DMS 273 (cell line): ENCODE measurements around the gene TNFRSF8.
"Not testable (repeated sequence)": the region's sequence is repeated elsewhere in the genome, so short reads cannot be mapped to it uniquely, and the experiment has no call there.

Source experiments
- DNase-seq: peaks from one replicate; lab custom pipeline; 2025; ENCODE audit not compliant: unreplicated experiment; lab: John Stamatoyannopoulos, UW

TNFRSF8 gene

DNA sequence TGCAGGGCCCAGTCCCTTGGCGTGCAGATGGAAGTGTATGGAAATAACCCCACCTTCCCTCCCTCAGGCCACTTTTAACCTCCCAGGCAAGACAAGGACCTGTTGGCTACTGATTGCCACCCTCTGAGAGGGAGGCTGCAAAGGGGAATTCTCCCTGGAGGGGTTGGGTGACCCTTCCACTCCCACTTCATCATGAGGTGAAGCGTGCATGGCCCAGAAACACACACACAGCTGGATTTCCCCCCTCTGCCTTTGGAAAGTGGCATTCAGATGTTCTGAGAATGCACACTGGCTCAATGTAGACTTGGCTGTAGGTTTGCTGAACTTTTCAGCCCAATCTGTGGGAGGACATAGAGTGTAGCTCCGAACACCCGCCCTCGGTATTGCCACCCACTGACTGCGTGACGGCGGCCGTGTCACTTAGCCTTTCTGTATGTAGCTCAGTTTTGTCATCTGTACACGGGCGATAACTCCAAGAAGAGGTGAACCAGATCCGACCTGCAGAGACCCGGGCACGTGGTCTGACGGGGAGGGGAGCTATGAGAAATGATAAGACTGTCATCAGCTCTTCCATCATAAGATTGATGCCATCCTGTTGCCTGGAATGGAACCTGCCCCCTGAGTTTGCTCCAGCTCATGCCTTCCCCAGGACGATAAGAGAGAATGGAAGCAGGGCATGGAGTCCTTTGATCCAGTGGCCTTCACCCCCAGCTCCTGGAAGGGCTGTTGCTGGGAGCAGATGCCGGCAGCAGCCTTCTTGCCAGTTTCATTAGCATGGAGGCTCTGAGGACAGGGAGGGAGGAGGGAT lies 24.5 kb upstream of the TNFRSF8 start:
- peak; percentile 27 for DNase-seq

DNA sequence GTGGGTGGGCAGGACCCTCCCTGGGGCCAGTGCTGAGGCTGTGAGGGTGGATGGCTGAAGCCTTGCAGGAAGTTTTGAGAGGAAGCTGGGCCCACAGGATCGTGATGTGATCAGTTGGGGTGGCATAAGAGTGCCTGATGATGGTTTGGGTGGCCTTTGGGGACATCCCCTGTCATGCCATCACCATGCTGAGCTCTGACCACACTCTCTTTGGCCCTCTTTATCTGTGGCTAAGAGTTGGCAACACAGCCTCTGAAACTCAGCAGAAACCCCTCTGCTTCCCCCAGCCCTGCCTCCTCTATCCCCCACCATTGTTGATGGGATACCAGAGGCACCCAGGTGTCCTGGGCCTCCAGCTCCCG lies 24.0 kb upstream of the TNFRSF8 start:
- no peak for DNase-seq

DNA sequence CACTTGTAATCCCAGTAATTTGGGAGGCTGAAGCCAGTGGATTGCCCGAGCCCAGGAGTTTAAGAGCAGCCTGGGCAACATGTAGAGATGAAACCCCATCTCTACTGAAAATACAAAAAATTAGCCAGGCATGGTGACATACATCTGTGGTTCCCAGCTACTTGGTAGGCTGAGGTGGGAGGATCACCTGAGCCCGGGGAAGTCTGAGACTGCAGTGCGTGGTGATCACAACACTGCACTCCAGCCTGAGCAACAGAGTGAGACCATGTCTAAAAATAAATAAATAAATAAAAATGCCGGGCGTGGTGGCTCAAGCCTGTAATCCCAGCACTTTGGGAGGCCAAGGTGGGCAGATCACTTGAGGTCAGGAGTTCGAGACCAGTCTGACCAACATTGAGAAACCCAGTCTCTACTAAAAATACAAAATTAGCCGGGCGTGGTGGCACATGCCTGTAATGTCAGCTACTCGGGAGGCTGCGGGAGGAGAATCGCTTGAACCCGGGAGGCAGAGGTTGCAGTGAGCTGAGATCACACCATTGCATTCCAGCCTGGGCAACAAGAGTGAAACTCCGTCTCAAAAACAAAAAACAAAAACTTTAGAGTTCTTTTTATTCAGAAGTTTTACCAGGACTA lies 23.2 kb upstream of the TNFRSF8 start:
- DNase-seq: not testable (repeated sequence)

DNA sequence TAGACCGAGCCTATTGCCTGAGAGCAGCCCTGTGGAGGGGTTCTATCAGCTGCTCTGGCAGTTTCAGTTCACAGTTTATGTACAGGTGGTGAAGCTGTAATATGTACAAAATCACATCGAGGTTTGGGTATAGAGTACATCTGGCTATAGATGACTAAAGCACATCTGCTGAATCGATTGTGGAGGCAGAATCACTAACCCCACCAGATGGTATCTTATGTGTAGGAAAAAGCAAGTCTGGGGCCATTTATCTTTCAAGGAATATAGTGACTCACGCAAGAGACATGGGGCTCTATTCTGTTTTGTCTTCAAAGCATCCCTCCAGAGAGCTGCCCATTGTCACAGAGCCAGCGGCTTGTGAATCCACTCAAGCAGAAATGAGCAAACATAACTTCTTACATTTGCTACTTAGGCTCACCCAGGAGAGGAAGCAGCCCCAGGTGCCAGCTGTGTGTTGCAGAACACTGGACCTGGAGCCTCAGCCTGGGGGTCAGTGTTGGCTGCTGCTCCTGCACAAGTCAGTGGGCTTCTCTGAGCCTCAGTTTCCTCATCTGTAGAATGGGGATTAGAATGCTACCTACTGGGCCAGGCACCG lies 22.5 kb upstream of the TNFRSF8 start:
- peak; percentile 89 for DNase-seq

DNA sequence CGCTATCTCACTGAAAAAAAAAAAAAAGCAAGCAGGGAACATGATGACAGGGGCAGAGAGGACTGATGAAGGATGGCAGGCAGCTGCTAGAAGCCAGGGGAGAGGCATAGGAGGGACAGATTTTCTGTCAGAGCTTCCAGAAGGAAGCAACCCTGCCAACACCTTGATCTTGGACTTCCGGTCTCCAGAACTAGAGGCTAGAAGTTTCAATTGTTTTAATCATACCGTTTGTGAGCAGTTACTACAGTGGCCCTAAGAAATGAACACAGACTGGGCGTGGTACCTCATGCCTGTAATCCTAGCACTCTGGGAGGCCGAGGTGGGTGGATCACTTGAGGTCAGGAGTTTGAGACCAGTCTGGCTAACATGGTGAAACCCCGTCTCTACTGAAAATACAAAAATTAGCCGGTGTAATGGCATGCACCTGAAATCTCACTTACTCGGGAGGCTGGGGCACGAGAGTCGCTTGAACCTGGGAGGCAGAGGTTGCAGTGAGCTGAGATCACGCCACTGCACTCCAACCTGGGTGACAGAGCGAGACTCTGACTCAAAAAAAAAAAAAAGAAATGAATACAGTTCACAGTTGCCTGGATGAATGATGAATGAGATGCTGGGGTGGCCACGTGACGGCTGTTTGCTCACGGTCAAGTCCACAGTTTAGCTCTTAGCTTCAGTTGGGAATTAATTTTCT lies 18.8 kb upstream of the TNFRSF8 start:
- not testable (repeated sequence) for DNase-seq

DNA sequence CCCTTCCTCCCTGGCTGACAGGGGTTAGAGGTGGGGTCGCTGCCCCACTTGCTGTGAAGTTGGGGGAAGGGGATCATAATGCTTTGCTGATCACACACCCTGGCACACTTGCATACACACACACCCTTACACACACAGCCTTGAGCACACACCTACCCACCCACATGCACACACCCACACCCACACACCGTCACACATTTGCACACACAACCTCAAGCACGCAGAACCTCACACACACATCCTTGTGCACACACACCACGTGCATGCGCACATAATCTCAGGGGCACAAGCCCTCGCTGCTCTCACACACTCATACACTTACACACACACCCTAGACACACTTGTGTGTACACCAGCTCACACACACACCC lies 16.4 kb upstream of the TNFRSF8 start:
- no peak for DNase-seq

DNA sequence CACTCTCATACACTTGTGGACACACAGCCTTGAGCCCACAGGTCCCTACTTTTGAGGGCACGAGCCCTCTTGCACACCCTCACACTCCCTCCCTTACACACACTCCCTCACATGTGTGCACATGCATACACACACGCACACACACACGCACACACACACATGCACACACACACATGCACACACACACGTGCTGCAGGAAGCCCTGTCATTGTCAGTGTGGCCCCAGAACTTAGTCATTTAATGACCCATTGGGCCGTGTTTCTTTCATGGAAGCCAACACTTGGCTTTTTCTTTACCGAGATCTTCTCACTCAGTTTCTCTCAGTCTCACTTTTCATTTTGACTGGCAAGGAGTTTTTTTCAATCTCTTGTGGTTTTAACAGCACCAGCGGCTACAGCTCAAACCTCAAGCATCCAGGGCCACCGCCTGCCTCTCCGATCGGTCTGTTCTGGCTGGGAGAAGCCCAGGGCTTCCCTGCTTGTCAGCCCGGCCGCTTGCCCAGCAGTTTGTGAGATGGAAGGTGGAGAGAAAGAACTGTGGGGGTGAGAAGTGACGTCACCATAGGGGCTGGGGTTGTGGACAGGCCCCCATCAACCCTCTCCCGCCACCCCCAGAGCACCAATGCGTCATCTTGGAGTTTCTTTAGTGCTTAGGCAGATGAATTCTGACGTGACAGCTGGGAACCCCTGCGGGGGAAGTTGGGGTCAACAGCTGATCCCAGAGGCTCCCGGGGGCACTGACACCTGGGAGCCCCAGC lies 15.8 kb upstream of the TNFRSF8 start:
- no peak for DNase-seq

DNA sequence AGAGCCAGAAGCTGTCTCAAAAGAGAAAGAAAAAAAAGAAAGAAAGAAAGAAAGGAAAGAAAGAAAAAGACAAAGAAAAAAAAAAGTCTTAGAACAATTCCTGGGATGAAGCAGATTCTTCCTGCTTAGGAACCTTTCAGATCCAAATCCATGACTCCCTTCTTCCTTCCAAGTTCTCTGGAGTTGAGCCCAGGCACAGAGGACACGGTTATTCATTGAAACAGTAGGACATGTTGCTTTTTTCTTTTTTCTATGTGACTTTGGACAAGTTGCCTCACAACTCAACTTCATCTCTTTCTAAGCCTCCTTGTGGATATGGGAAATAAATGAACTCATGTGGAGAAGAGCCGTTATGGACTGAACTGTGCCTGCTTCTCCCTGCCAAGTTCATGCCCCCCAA lies 14.7 kb upstream of the TNFRSF8 start:
- DNase-seq: no peak

DNA sequence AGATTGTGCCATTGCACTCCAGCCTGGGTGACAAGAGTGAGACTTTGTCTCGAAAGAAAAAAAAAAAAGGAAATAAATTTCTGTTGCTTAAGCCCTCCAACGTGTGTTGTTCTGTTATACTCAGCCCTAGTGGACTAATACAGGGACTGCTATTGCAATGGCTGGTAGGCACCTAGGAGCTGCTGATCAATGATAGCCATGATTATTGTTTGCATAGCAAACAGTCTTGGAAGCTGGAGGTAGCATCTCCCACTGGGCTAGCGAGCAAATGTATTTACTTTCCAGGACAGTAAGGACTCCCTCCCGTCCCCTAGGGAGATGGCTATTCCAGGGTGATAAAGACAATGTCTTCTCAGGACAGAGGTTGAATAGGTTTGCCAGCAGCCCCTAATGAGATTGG lies 13.5 kb upstream of the TNFRSF8 start:
- no peak for DNase-seq

DNA sequence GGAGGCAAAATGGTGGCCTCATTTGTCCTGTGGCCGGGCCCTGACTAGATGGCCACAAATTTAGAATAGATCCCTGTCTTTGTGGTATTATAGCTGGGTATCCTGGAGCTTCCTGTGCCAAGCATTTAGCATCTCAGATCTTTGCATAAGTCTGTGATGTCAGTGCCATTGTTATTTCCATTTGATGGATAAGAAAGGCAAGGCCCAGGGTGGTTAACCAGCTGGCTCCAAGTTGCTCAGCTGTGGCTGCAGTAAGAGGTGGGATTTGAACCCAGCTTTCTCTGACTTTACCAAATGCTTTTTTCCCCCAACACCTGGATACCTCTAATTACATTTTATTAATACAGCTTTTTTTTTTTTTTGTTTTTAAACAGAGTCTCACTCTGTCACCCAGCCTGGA lies 11.7 kb upstream of the TNFRSF8 start:
- DNase-seq: no peak

DNA sequence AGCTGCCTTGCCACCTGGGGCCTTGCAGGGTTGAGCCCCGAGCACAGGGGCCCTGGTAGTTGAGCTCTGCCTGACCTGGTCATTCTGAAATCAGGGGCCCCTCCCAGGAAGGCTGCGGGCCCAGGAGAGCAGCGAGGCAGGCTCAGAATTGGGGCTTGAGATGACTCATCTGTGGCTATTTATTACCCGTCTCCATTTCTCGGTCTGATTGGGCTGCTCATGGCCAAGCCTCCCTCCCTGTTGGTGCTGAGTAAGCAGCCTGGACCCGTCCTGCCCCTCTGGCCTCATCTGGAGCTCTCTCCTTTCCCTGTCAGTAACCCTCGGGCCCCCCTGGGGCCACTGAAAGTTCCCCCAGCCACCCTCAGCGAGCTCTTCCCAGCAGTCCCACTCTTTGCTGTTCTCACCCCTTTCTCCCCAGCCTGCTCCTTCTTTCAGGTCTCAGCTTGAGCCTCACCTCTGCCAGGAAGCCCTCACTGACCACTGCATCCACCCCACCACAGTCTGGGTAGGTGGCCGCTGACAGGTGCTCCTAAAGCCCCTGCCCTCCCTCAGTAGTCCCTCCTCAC lies 11.0 kb upstream of the TNFRSF8 start:
- DNase-seq: peak; percentile 53

DNA sequence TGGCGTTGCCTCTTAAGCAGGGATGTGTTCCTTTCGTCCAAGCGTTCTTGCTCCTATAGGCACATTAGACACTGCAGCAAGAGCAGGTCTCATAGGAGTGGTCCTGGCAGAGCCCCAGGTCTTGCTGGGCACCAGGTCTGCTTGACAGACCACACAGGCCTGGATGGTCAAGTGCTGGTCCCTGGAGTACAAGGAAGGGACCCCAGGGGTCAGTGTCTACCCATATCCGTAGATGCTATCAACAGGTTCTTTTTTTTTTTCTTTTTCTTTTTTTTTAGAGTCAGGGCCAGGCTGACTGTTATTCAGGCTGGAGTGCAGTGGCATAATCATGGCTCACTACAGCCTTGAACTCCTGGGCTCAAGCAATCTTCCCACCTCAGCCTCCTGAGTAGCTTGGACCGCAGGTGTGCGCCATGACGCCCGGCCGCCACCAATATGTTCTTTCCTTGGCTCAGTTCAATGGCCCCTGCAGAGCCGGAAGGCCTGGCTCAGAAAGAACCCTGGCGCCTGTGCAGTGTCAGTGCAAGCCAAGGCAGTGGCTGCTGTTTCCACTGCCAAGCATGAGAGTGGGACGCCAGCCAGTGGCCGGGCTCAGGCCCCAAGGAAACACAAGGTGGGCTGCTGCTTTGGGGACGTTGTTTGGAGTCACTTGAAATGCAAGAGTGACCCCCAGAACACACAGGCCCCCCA lies 10.0 kb upstream of the TNFRSF8 start:
- peak; percentile 38 for DNase-seq

DNA sequence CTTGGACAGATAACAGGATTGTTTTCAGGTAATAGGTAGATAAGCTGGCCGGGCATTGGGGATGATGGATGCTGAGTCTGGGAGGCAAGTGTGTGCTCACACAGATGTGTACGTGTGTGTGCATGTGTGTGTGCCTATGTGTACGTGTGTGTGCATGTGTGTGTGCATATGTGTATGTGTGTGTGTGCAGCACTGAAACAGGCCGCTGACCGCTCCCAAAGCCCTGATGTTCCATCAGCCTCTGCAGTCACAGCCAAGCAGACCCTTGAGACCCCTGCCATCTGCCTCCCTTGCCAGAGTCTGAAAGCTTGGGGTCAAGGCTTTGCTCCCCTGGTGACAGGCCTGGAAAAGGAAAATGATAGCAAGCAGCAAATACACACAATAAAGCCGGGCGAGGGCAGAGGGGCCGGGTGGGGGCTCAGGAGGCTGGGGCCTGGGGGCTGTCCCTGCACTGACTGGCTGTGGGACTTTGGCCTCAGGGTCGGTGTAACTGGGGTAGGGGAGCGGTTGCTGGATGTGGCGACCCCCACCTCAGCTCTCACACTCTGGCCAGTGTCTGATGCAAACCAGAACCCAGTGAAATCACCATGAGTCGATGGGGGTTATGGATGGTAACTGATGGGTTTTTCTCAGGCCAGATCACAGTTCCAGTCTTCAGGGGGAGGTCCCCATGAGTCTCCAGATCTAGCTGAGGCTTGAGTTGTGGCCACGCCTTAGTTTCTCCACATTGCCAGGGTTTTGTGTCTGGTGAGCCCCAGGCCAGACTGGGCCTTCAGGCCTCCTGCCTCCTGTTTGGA lies 9.2 kb upstream of the TNFRSF8 start:
- DNase-seq: no peak

DNA sequence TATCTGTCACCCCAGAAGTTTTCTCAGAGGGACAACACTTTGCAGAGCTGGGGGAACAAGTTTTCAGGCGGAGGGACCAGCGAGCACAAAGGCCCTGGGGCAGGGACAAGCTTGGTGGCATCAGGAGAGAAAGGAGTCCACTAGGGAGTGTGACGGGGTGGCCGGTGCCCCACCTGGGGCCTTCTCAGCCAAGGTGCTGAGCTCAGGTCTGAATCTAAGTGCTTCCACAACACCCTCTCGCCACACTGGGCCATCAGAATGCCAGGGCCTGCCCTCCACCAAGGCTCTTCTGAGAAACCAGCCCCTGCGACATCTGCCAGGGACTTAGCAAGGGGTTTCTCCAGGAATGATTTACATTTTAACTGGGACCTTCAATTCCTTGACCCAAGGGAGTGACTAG lies 7.8 kb upstream of the TNFRSF8 start:
- DNase-seq: no peak

DNA sequence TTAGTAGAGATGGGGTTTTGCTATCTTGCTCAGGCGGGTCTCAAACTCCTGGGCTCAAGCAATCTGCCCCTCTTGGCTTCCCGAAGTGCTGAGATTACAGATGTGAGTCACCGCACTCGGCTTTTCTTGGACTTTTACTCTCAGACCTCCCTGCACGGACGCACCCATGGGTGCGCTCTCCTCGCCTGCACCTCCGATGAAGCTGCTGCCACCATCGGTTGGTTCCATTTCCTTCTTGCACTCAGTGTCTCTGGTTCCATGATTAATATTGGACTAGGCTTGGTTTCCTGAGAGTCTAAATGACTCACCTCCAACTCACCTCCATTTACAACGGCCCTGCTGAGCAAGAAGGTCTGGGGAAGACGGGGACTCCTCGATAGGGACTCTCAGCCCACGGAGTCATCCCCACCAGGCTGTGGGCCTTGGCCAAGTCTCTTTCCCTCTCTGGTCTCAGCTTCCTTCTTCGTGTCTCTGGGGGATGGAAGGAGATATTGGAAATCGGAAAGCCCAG lies 6.7 kb upstream of the TNFRSF8 start:
- DNase-seq: no peak

DNA sequence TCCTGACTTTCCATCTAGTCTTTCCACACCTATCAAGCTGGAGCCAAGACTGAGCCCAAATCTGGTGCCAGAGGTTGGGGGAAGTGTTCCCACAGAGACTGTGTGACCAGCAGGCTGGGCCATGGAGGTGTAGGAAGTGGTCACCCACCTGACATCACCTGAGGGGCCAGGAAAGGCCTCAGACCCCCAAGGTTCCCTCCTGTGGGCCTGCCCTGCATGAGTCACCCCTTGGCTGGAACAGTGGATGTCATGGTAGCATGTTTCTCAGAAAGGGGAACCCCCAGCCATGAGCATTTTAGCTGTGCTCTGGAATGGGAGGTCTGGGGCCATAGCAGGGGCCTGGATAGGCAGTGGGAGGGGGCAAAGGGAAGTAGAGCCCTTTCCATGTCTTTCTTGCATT lies 5.7 kb upstream of the TNFRSF8 start:
- DNase-seq: no peak

DNA sequence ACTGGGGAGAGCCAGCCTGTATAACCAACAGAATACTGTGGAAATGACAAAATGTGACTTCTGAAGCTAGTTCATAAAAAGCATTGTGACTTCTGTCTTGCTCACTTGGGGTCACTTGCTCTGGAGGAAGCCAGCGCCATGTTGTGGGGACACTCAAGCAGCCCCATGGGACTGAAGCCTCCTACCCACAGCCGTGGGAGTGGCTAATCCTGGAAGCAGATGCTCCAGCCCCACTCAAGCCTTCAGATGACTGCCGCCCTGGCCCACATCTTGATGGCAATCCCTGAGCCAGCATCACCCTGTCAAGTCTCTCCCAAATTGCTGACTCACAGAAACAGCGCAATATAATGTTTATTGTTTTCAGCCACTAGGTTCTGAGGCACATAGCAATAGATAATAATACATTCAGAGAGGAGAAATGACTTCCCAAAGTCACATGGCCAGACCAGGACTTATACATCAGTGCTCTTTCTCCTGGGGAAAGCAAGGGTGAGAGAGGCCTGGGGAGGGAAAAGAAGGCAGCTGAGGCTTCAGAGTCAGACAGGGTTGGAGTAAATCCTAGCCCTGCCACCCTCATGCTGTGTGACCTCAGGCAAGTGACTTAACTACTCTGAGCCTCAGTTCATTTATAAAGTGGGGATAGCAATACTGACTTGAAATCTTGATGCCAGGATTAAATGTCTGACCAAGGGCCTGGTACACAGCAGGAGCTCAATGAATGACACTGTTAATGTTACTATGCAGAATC lies 5.0 kb upstream of the TNFRSF8 start:
- DNase-seq: no peak

DNA sequence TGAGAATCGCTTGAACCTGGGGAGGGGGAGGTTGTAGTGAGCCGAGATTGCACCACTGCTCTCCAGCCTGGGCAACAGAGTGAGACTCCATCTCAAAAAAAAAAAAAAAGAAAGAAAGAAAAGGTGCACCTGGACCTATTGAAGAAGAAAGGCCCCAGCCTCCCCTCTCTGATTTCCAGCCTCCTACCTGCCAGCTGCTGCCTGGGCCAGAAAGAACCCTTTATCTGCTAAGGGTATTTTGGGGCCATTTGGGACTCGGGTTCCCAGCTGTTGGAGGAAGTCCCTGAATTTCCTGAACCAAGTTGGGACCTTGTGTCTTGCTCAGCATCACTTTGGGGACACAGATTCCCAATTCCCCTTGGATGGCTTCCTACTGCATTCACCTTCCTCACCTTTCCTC lies 3.9 kb upstream of the TNFRSF8 start:
- no peak for DNase-seq
